ENCODE data around the gene ADAMTS17. TPM values are rescaled to one million over a fixed set of nuclear protein-coding genes. Genes with fewer than 3 reads are reported as not detected.

The ADAMTS17 gene
- total RNA-seq, 1 experiment from 2014 or later = 1.8 TPM

- Mint-ChIP-seq H3K9me3 (no peaks in the 10 kb centered on the region), H3K4me3 (no peak overlapping the region), H3K36me3 (no peaks in the 10 kb centered on the region), H3K4me1 (peaks cover 9% of the 10 kb centered on the region), H3K27ac (no peak overlapping the region), H3K27me3 (ENCODE audit: low read depth) (no peaks in the 10 kb centered on the region)
- CTCF ChIA-PET = no interaction called here
- TF ChIP-seq NR3C1 (CRISPR knock-in tag; conservative IDR thresholded peaks at IDR 0.05; ENCODE audit: low read depth) (no peak), ETV6 (CRISPR knock-in tag; IDR thresholded peaks at IDR 0.05) (no peak), USF1 (CRISPR knock-in tag; IDR thresholded peaks at IDR 0.05) (no peak), JUN (CRISPR knock-in tag; IDR thresholded peaks at IDR 0.05) (no peak), TCF7 (CRISPR knock-in tag; IDR thresholded peaks at IDR 0.05; ENCODE audit: low read depth) (no peak), ZNF423 (CRISPR knock-in tag; IDR thresholded peaks at IDR 0.05) (no peak)
- TF ChIP-seq, protein P1, sequence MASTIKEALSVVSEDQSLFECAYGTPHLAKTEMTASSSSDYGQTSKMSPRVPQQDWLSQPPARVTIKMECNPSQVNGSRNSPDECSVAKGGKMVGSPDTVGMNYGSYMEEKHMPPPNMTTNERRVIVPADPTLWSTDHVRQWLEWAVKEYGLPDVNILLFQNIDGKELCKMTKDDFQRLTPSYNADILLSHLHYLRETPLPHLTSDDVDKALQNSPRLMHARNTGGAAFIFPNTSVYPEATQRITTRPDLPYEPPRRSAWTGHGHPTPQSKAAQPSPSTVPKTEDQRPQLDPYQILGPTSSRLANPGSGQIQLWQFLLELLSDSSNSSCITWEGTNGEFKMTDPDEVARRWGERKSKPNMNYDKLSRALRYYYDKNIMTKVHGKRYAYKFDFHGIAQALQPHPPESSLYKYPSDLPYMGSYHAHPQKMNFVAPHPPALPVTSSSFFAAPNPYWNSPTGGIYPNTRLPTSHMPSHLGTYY (CRISPR knock-in tag; IDR thresholded peaks at IDR 0.05) = no peak
- TF ChIP-seq, protein P2, sequence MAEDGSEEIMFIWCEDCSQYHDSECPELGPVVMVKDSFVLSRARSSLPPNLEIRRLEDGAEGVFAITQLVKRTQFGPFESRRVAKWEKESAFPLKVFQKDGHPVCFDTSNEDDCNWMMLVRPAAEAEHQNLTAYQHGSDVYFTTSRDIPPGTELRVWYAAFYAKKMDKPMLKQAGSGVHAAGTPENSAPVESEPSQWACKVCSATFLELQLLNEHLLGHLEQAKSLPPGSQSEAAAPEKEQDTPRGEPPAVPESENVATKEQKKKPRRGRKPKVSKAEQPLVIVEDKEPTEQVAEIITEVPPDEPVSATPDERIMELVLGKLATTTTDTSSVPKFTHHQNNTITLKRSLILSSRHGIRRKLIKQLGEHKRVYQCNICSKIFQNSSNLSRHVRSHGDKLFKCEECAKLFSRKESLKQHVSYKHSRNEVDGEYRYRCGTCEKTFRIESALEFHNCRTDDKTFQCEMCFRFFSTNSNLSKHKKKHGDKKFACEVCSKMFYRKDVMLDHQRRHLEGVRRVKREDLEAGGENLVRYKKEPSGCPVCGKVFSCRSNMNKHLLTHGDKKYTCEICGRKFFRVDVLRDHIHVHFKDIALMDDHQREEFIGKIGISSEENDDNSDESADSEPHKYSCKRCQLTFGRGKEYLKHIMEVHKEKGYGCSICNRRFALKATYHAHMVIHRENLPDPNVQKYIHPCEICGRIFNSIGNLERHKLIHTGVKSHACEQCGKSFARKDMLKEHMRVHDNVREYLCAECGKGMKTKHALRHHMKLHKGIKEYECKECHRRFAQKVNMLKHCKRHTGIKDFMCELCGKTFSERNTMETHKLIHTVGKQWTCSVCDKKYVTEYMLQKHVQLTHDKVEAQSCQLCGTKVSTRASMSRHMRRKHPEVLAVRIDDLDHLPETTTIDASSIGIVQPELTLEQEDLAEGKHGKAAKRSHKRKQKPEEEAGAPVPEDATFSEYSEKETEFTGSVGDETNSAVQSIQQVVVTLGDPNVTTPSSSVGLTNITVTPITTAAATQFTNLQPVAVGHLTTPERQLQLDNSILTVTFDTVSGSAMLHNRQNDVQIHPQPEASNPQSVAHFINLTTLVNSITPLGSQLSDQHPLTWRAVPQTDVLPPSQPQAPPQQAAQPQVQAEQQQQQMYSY (CRISPR knock-in tag; IDR thresholded peaks at IDR 0.05) = no peak
- no peak for DNase-seq (ENCODE audit: low spot score)
- POLR2A ChIA-PET = interaction anchor here (0.6 kb wide), 1 partner anchor 11 kb away, joined by 5 read pairs; no protein-coding TSS in a partner anchor
- ATAC-seq = no peak
Observed at GRCh38 chr15:100093211-100094126, 248.3 kb downstream of the ADAMTS17 start.

DNA sequence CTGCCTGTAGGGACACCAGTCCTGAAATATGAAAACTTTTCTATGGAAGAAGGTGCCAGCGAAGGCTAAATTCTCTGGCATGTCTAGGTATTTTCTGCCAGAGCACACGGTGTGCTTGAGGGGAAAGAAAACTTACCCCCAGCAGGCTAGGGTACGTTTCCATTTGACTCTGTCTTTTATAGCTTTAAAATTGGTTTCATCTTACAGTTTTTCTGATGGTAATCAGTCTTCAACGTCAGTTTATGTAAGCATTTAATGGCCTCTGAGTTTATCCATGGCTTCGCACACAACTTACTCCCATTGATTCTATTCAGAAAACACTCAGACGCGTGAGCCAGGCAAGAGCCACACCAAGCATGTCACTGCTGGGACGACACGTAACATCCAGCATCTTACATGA, 249.7 kb downstream of the ADAMTS17 start:
- H3K27me3 Mint-ChIP-seq (ENCODE audit: low read depth) = no peaks in the 10 kb centered on the region
- no peak overlapping the region for H3K27ac Mint-ChIP-seq
- 0 out of 2 replicates have a peak, but pooled peaks cover 1% of the 10 kb centered on the region for H3K9me3 Mint-ChIP-seq
- H3K4me3 Mint-ChIP-seq = no peak overlapping the region
- ATAC-seq = no peak
- CTCF ChIA-PET = no interaction called here
- DNase-seq (ENCODE audit: low spot score) = no peak
- peaks cover 9% of the 10 kb centered on the region for H3K4me1 Mint-ChIP-seq
- POLR2A ChIA-PET = no interaction called here
- no peaks in the 10 kb centered on the region for H3K36me3 Mint-ChIP-seq
- TF ChIP-seq ZNF281 (CRISPR knock-in tag; IDR thresholded peaks at IDR 0.05) = no peak
- no peak for TF ChIP-seq NFE2L1 (CRISPR knock-in tag; IDR thresholded peaks at IDR 0.05)
- no peak for TF ChIP-seq EMX1 (CRISPR knock-in tag; IDR thresholded peaks at IDR 0.05)
- TF ChIP-seq MXD4 (CRISPR knock-in tag; IDR thresholded peaks at IDR 0.05; ENCODE audit: borderline replicate concordance) = no peak
- no peak for TF ChIP-seq ARID4B (CRISPR knock-in tag; IDR thresholded peaks at IDR 0.05; ENCODE audit: borderline replicate concordance)
- no peak for TF ChIP-seq E2F5 (CRISPR knock-in tag; IDR thresholded peaks at IDR 0.05)
- TF ChIP-seq ZNF425 (CRISPR knock-in tag; conservative IDR thresholded peaks at IDR 0.05) = no peak
- TF ChIP-seq ZNF423 (CRISPR knock-in tag; IDR thresholded peaks at IDR 0.05) = no peak
- TF ChIP-seq NFYB (CRISPR knock-in tag; conservative IDR thresholded peaks at IDR 0.05; ENCODE audit: low read depth) = no peak
- TF ChIP-seq GABPB1 (CRISPR knock-in tag; IDR thresholded peaks at IDR 0.05) = no peak
- no peak for TF ChIP-seq ZNF416 (CRISPR knock-in tag; IDR thresholded peaks at IDR 0.05)
